CD4-positive, alpha-beta T cell (primary cell): ENCODE data around the gene SPATA31D1. TPM values are rescaled to one million over a fixed set of nuclear protein-coding genes. Genes with fewer than 3 reads are reported as not detected.

ENCODE experiments used
- ATAC-seq: fragments of 200-7000 bp; cut with Tn5 transposase; one replicate; pipeline ENCODE4 v1.10.0; 2022; ENCODE audit warnings: mild to moderate bottlenecking; ENCODE audit not compliant: poor library complexity
- CTCF ChIA-PET: fragments of 350-600 bp; sonication (Branson Sonifier 250); formaldehyde crosslinking; loops from one replicate; lab custom pipeline; 2021; ENCODE audit warnings: antibody characterized with exemption, inconsistent platforms; lab: Charles Lee
- POLR2A ChIA-PET: fragments of 350-600 bp; sonication (Branson Sonifier 250); formaldehyde crosslinking; loops from one replicate; lab custom pipeline; 2021; ENCODE audit warnings: antibody characterized with exemption, inconsistent platforms; lab: Charles Lee
- DNase-seq, 14 experiments: peaks; one replicate each; pipeline ENCODE4 v3.0.0-alpha.2; 2013 to 2020; ENCODE audit warnings: mixed read lengths in 2 of 14
- H3K27ac ChIP-seq, 2 donors: one replicate each; pipeline versions ENCODE4 v1.5.1 to v1.7.0; 2013; ENCODE audit warnings: low read length in 2 of 2, low read depth in 1 of 2, mild to moderate bottlenecking in 1 of 2
- H3K27me3 ChIP-seq, 2 experiments: 1 replicate in 1 of 2; 2 replicates in 1 of 2; pipeline versions ENCODE4 v1.6.1 to v1.7.0; 2013; ENCODE audit warnings: low read length in 2 of 2, control low read depth in 1 of 2, mild to moderate bottlenecking in 1 of 2, moderate library complexity in 1 of 2; ENCODE audit not compliant: insufficient read depth in 2 of 2, control insufficient read depth in 1 of 2
- H3K36me3 ChIP-seq: one replicate; pipeline ENCODE4 v1.6.1; 2013; ENCODE audit warnings: low read length, control low read depth; ENCODE audit not compliant: insufficient read depth
- H3K4me1 ChIP-seq: one replicate; pipeline ENCODE4 v1.6.1; 2013; ENCODE audit warnings: low read length, control low read depth; ENCODE audit not compliant: insufficient read depth
- H3K4me3 ChIP-seq: one replicate; pipeline ENCODE4 v1.5.1; 2013; ENCODE audit warnings: mild to moderate bottlenecking, low read length, moderate library complexity
- H3K9me3 ChIP-seq, 2 experiments: 1 replicate in 1 of 2; 2 replicates in 1 of 2; pipeline versions ENCODE4 v1.6.1 to v1.7.0; 2013; ENCODE audit warnings: low read length in 2 of 2, mild to moderate bottlenecking in 2 of 2, control low read depth in 1 of 2, moderate library complexity in 1 of 2; ENCODE audit not compliant: control insufficient read depth in 1 of 2, insufficient read depth in 1 of 2
- H3K27ac Mint-ChIP-seq: one replicate; pipeline ENCODE4 v1.8.0; 2020; ENCODE audit warnings: mixed read lengths
- H3K27me3 Mint-ChIP-seq: one replicate; pipeline ENCODE4 v1.8.0; 2021; ENCODE audit warnings: mixed read lengths
- H3K36me3 Mint-ChIP-seq: one replicate; pipeline ENCODE4 v1.8.0; 2021; ENCODE audit warnings: low read depth, mixed read lengths
- H3K4me1 Mint-ChIP-seq: one replicate; pipeline ENCODE4 v1.8.0; 2021; ENCODE audit warnings: low read depth, mixed read lengths
- H3K4me3 Mint-ChIP-seq: one replicate; pipeline ENCODE4 v1.8.0; 2020; ENCODE audit warnings: mild to moderate bottlenecking, mixed read lengths
- H3K9me3 Mint-ChIP-seq: one replicate; pipeline ENCODE4 v1.8.0; 2020; ENCODE audit warnings: mixed read lengths
- CTCF ChIP-seq: fragments of 200-600 bp; IDR thresholded peaks from one replicate; pipeline ENCODE4 v1.8.0; 2022; ENCODE audit warnings: antibody characterized with exemption, mild to moderate bottlenecking
- intact Hi-C, 2 experiments: fragments of 100-400 bp; cut with DNase I in 1 of 2; cut with micrococcal nuclease in 1 of 2; formaldehyde crosslinking; loops; one replicate each; pipeline versions ENCODE4 v1.15.1 to v1.9.0; 2023 to 2025; cut with DNase I, micrococcal nuclease
- total RNA-seq, 174 experiments: library from RNA in 2 of 174; stranded (reverse) in 2 of 174; gene quantifications; one replicate each; pipeline ENCODE4 v1.2.3 and lab custom pipeline; 2021 to 2026

Gene SPATA31D1
- total RNA-seq, 2 experiments from 2014 or later, result not detected

GRCh38 chr9:82020331-82020730, 31.8 kb downstream of the SPATA31D1 start:
- Mint-ChIP-seq H3K36me3 (no peaks in the 10 kb centered on the region), H3K4me1 (no peaks in the 10 kb centered on the region), H3K4me3 (no peak overlapping the region), H3K9me3 (no peaks in the 10 kb centered on the region), H3K27ac (no peak overlapping the region), H3K27me3 (no peaks in the 10 kb centered on the region)
- peaks cover 0 to 12% of the 10 kb centered on the region in 2 experiments for H3K9me3 ChIP-seq
- no peaks in the 10 kb centered on the region for H3K27me3 ChIP-seq
- intact Hi-C loops, result no loop called here
- ATAC-seq (no peak), DNase-seq (no peak)
- no peaks in the 10 kb centered on the region for H3K4me1 ChIP-seq
- H3K36me3 ChIP-seq, result no peaks in the 10 kb centered on the region
- H3K27ac ChIP-seq, result no peak overlapping the region
- CTCF ChIA-PET, result no interaction called here
- no peak overlapping the region for H3K4me3 ChIP-seq
- no peak for TF ChIP-seq CTCF
- POLR2A ChIA-PET, result no interaction called here

DNA sequence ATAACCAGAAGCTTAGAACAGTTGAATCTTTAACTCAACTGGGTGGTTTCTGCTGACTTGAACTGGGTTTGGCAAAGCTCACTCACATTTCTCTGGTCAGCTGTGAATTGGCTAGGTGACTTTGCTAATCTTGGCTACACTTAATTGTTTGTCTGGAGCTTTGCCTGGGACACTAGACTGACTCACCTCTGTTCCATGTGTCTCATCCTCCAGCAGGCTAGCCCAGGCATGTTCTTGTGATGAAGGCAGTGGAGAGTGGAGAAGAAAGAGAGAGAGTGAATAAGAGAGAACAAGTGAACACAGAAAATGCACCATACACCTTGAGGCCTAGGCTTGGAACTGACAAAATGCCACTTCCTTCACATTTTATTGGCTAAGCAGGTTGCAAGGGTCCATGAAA, 32.6 kb downstream of the SPATA31D1 start:
- Histone ChIP-seq H3K36me3 (no peaks in the 10 kb centered on the region), H3K27me3 (no peaks in the 10 kb centered on the region), H3K4me3 (no peak overlapping the region), H3K27ac (no peak overlapping the region), H3K4me1 (no peaks in the 10 kb centered on the region), H3K9me3 (peaks cover 0 to 12% of the 10 kb centered on the region in 2 experiments)
- Mint-ChIP-seq H3K9me3 (no peaks in the 10 kb centered on the region), H3K36me3 (no peaks in the 10 kb centered on the region), H3K4me3 (no peak overlapping the region), H3K27me3 (no peaks in the 10 kb centered on the region), H3K4me1 (no peaks in the 10 kb centered on the region), H3K27ac (no peak overlapping the region)
- no peak for TF ChIP-seq CTCF
- DNase-seq (no peak), ATAC-seq (no peak)
- intact Hi-C loops, result no loop called here
- ChIA-PET POLR2A (no interaction called here), CTCF (no interaction called here)

GRCh38 chr9:82022121-82022520, 33.5 kb downstream of the SPATA31D1 start:
- Mint-ChIP-seq H3K27ac (no peak overlapping the region), H3K4me1 (no peaks in the 10 kb centered on the region), H3K36me3 (no peaks in the 10 kb centered on the region), H3K9me3 (no peaks in the 10 kb centered on the region), H3K27me3 (no peaks in the 10 kb centered on the region), H3K4me3 (no peak overlapping the region)
- ATAC-seq (no peak), DNase-seq (no peak)
- Histone ChIP-seq H3K9me3 (peaks cover 0 to 12% of the 10 kb centered on the region in 2 experiments), H3K27me3 (no peaks in the 10 kb centered on the region), H3K4me1 (no peaks in the 10 kb centered on the region), H3K36me3 (no peaks in the 10 kb centered on the region), H3K4me3 (no peak overlapping the region), H3K27ac (no peak overlapping the region)
- ChIA-PET CTCF (no interaction called here), POLR2A (no interaction called here)
- intact Hi-C loops, result no loop called here
- TF ChIP-seq CTCF, result no peak
